ENCODE measurements around the gene GHR. TPM values are rescaled to one million over a fixed set of nuclear protein-coding genes. Genes with fewer than 3 reads are reported as not detected.
"Not testable (repeated sequence)": the region's sequence is repeated elsewhere in the genome, so short reads cannot be mapped to it uniquely, and the experiment has no call there.

The GHR gene
- total and polyA plus RNA-seq, 2 donors (not counting 3 experiments of a cell fraction or from before 2014, with no cell fraction given) = 0.27 to 0.28 TPM

- no peaks in the 10 kb centered on the region for H3K4me1 ChIP-seq (ENCODE audit: control insufficient read depth, extremely low read depth, insufficient read depth, low read length)
- H2AFZ ChIP-seq (ENCODE audit: low read depth, low read length) = no peak overlapping the region
- FAIRE-seq (no peak), DNase-seq (ENCODE audit: low read depth, low spot score) (no peak)
- no peak overlapping the region for H3K4me2 ChIP-seq (ENCODE audit: insufficient read depth, low read length)
- POLR2A ChIA-PET = no interaction called here
- H3K27ac ChIP-seq (ENCODE audit: insufficient read depth, low read depth, low read length) = no peak overlapping the region
- dilution Hi-C loops (cut with MboI; ENCODE audit: extremely low pct_ligation_motif_present, low sequenced_read_pairs) = no loop called here
- no peak overlapping the region for H3K4me3 ChIP-seq (replicated peaks in 1 of 3; ENCODE audit: insufficient read depth in 1 of 3, low read depth in 1 of 3, low read length in 3 of 3)
- intact Hi-C loops (cut with micrococcal nuclease) = no loop called here
- H3K36me3 ChIP-seq (ENCODE audit: control insufficient read depth in 2 of 2, extremely low read depth in 1 of 2, insufficient read depth in 2 of 2, low read length in 2 of 2) = no peaks in the 10 kb centered on the region
- TF ChIP-seq POLR2A (IDR thresholded peaks at IDR 0.05; ENCODE audit: low read depth, low read length) (no peak), JUN (IDR thresholded peaks at IDR 0.05; ENCODE audit: borderline replicate concordance, insufficient read depth, insufficient read length, low read depth) (no peak), POLR2AphosphoS5 (IDR thresholded peaks at IDR 0.05; ENCODE audit: insufficient read depth, low read depth, low read length) (no peak), FOS (IDR thresholded peaks at IDR 0.05; ENCODE audit: borderline replicate concordance, insufficient read depth, low read length) (no peak), MYC (IDR thresholded peaks at IDR 0.05; ENCODE audit: low read depth, low read length) (no peak), EZH2 (IDR thresholded peaks at IDR 0.05; ENCODE audit: borderline replicate concordance, low read depth, low read length, severe bottlenecking) (no peak), CTCF (IDR thresholded peaks at IDR 0.05; ENCODE audit: extremely low read depth in 1 of 2, insufficient read depth in 1 of 2, low read depth in 1 of 2, low read length in 2 of 2) (no peak), GATA2 (IDR thresholded peaks at IDR 0.05; ENCODE audit: insufficient read depth, insufficient read length, low read depth, low read length) (no peak)
- TF ChIP-seq, protein P1, sequence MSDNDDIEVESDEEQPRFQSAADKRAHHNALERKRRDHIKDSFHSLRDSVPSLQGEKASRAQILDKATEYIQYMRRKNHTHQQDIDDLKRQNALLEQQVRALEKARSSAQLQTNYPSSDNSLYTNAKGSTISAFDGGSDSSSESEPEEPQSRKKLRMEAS (IDR thresholded peaks at IDR 0.05; ENCODE audit: insufficient read depth, insufficient read length) = no peak
- H3K27me3 ChIP-seq (ENCODE audit: control insufficient read depth in 2 of 2, insufficient read depth in 2 of 2, low read length in 2 of 2) = peaks cover 0 to 1% of the 10 kb centered on the region in 2 experiments
- H3K9ac ChIP-seq (replicated peaks; ENCODE audit: extremely low read depth, insufficient read depth, low read length) = no peak overlapping the region
- H3K9me3 ChIP-seq (replicated peaks; ENCODE audit: control insufficient read depth, insufficient read depth, low read length) = no peaks in the 10 kb centered on the region
- H3K9me1 ChIP-seq (replicated peaks; ENCODE audit: control insufficient read depth, extremely low read depth, insufficient read depth, low read length) = no peaks in the 10 kb centered on the region
- no peaks in the 10 kb centered on the region for H3K79me2 ChIP-seq (ENCODE audit: control insufficient read depth, insufficient read depth, low read length)
- no peaks in the 10 kb centered on the region for H4K20me1 ChIP-seq (replicated peaks; ENCODE audit: control insufficient read depth, extremely low read depth, insufficient read depth, low read length)
- CTCF ChIA-PET = interaction anchor here (1.2 kb wide), 1 partner anchor 10 kb away, joined by 3 read pairs; no protein-coding TSS in a partner anchor
- BruUV-seq (replicated peaks) = no TSS peak
Observed at GRCh38 chr5:42573386-42573785, 150.1 kb downstream of the GHR start.

DNA sequence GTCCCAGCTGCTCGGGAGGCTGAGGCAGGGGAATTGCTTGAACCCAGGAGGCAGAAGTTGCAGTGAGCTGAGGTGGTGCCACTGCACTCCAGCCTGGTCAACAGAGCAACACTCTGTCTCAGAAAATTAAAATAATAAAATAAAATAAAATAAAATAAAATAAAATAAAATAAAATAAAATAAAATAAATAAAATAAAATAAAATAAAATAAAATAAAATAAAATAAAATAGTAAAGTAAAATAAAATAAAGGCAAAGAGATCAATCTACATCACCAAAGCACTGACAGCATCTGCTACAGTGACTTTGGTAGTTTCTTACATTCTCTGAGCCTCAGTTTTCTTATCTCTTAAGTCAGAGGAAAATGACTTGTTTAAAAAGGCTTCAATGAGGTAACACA, 152.7 kb downstream of the GHR start:
- H3K4me2 ChIP-seq (ENCODE audit: insufficient read depth, low read length); BruUV-seq (replicated peaks); H3K27me3 ChIP-seq (ENCODE audit: control insufficient read depth in 2 of 2, insufficient read depth in 2 of 2, low read length in 2 of 2); POLR2A ChIA-PET; H4K20me1 ChIP-seq (replicated peaks; ENCODE audit: control insufficient read depth, extremely low read depth, insufficient read depth, low read length); H3K27ac ChIP-seq (ENCODE audit: insufficient read depth, low read depth, low read length); intact Hi-C loops (cut with micrococcal nuclease); H3K4me1 ChIP-seq (ENCODE audit: control insufficient read depth, extremely low read depth, insufficient read depth, low read length); H3K79me2 ChIP-seq (ENCODE audit: control insufficient read depth, insufficient read depth, low read length); H3K4me3 ChIP-seq (replicated peaks in 1 of 3; ENCODE audit: insufficient read depth in 1 of 3, low read depth in 1 of 3, low read length in 3 of 3); DNase-seq (ENCODE audit: low read depth, low spot score); FAIRE-seq; CTCF ChIA-PET; H3K9ac ChIP-seq (replicated peaks; ENCODE audit: extremely low read depth, insufficient read depth, low read length); H3K36me3 ChIP-seq (ENCODE audit: control insufficient read depth in 2 of 2, extremely low read depth in 1 of 2, insufficient read depth in 2 of 2, low read length in 2 of 2); H2AFZ ChIP-seq (ENCODE audit: low read depth, low read length); dilution Hi-C loops (cut with MboI; ENCODE audit: extremely low pct_ligation_motif_present, low sequenced_read_pairs); H3K9me1 ChIP-seq (replicated peaks; ENCODE audit: control insufficient read depth, extremely low read depth, insufficient read depth, low read length); H3K9me3 ChIP-seq (replicated peaks; ENCODE audit: control insufficient read depth, insufficient read depth, low read length): not testable (repeated sequence)

DNA sequence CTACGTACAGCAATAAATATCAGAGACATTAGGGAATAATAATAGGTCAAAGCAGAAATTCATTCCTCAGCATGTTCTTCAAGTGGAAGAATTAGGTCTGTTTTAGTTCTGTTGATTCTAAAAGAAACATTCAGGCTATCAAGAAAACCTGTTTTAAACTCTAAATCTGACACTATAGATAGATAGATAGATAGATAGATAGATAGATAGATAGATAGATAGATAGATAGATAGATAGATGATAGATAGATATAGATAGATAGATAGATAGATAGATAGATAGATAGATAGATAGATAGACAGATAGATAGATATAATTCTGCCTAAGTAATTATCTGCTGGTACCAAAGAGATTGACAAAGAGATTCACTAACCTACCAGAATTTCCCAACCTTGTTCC, 155.7 kb downstream of the GHR start:
- BruUV-seq (replicated peaks); intact Hi-C loops (cut with micrococcal nuclease); H3K27ac ChIP-seq (ENCODE audit: insufficient read depth, low read depth, low read length); H2AFZ ChIP-seq (ENCODE audit: low read depth, low read length); H3K4me2 ChIP-seq (ENCODE audit: insufficient read depth, low read length); H3K36me3 ChIP-seq (ENCODE audit: control insufficient read depth in 2 of 2, extremely low read depth in 1 of 2, insufficient read depth in 2 of 2, low read length in 2 of 2); CTCF ChIA-PET; H3K9me1 ChIP-seq (replicated peaks; ENCODE audit: control insufficient read depth, extremely low read depth, insufficient read depth, low read length); H3K27me3 ChIP-seq (ENCODE audit: control insufficient read depth in 2 of 2, insufficient read depth in 2 of 2, low read length in 2 of 2); dilution Hi-C loops (cut with MboI; ENCODE audit: extremely low pct_ligation_motif_present, low sequenced_read_pairs); FAIRE-seq; H3K4me1 ChIP-seq (ENCODE audit: control insufficient read depth, extremely low read depth, insufficient read depth, low read length); H4K20me1 ChIP-seq (replicated peaks; ENCODE audit: control insufficient read depth, extremely low read depth, insufficient read depth, low read length); DNase-seq (ENCODE audit: low read depth, low spot score); H3K4me3 ChIP-seq (replicated peaks in 1 of 3; ENCODE audit: insufficient read depth in 1 of 3, low read depth in 1 of 3, low read length in 3 of 3); POLR2A ChIA-PET; H3K9me3 ChIP-seq (replicated peaks; ENCODE audit: control insufficient read depth, insufficient read depth, low read length); H3K79me2 ChIP-seq (ENCODE audit: control insufficient read depth, insufficient read depth, low read length); H3K9ac ChIP-seq (replicated peaks; ENCODE audit: extremely low read depth, insufficient read depth, low read length): not testable (repeated sequence)
